K562 (cell line): Measurements from ENCODE around the gene TMEM131L. TPM values are rescaled to one million over a fixed set of nuclear protein-coding genes. Genes with fewer than 3 reads are reported as not detected.

ENCODE experiments used
- ARID4B ChIP-seq: sonication (generic); formaldehyde crosslinking; IDR thresholded peaks from 2 replicates; pipeline ENCODE4 v1.8.0; 2022; ENCODE audit warnings: mild to moderate bottlenecking, missing genetic modification reagents
- KDM1A ChIP-seq, 2 experiments: fragments of 450-650 bp; IDR thresholded peaks; 2 replicates each; pipeline ENCODE4 v1.6.1; 2016; ENCODE audit warnings: mild to moderate bottlenecking in 2 of 2
- PPARD ChIP-seq: fragments of 250-450 bp; sonication (Bioruptor Pico); IDR thresholded peaks from 2 replicates; pipeline ENCODE4 v1.8.0; 2022; ENCODE audit warnings: inconsistent platforms, mild to moderate bottlenecking, moderate library complexity
- PRDM10 ChIP-seq: fragments of 450-650 bp; IDR thresholded peaks from 2 replicates; pipeline ENCODE4 v1.6.1; 2018; ENCODE audit not compliant: partially characterized antibody
- RAD51 ChIP-seq: fragments of 450-650 bp; IDR thresholded peaks from 2 replicates; pipeline ENCODE4 v1.7.1; 2016; ENCODE audit warnings: low read depth, mild to moderate bottlenecking, borderline replicate concordance
- SIX5 ChIP-seq, 2 experiments: IDR thresholded peaks; 2 replicates each; pipeline ENCODE4 v1.6.1; 2011; ENCODE audit warnings: low read length in 2 of 2, borderline replicate concordance in 1 of 2, low read depth in 1 of 2, mild to moderate bottlenecking in 1 of 2, moderate library complexity in 1 of 2; ENCODE audit not compliant: insufficient read depth in 1 of 2
- SMAD2 ChIP-seq: fragments of 150-350 bp; IDR thresholded peaks from 2 replicates; pipeline ENCODE4 v1.6.1; 2014; ENCODE audit warnings: low read depth, mild to moderate bottlenecking, low read length
- SMARCE1 ChIP-seq: fragments of 450-650 bp; IDR thresholded peaks from 2 replicates; pipeline ENCODE4 v1.7.1; 2016; ENCODE audit warnings: mild to moderate bottlenecking
- ZBTB12 ChIP-seq: fragments of 250-450 bp; sonication (Bioruptor Pico); IDR thresholded peaks from 2 replicates; pipeline ENCODE4 v1.4.0; 2020
- ZEB2 ChIP-seq: fragments of 450-650 bp; IDR thresholded peaks from 2 replicates; pipeline ENCODE4 v1.6.1; 2016
- ZNF408 ChIP-seq: fragments of 250-450 bp; sonication (Bioruptor Pico); IDR thresholded peaks from 2 replicates; pipeline ENCODE4 v1.4.0; 2020; ENCODE audit warnings: low read depth, mild to moderate bottlenecking, moderate library complexity
- ZNF589 ChIP-seq: fragments of 200-800 bp; sonication (Bioruptor generic); IDR thresholded peaks from 2 replicates; pipeline ENCODE4 v1.6.1; 2016; ENCODE audit warnings: low read depth, missing genetic modification characterization, missing compliant biosample characterization
- polyA plus RNA-seq, 8 experiments: library from polyadenylated mRNA; depleted of rRNA in 4 of 8; stranded (reverse) in 5 of 8; unstranded in 3 of 8; fragments of >200 nt; fragmentation: Nextera tagmentation in 2 of 8; fragmentation: Illumina TruSeq in 1 of 8; extraction: Ambion mirVana in 2 of 8; extraction: Trizol in 1 of 8; gene quantifications; 2 replicates each; pipeline versions ENCODE4 v1.2.1 to v1.2.3, GENCODE V29; 2011 to 2014; ENCODE audit warnings: inconsistent platforms in 1 of 8, missing spikeins in 1 of 8
- total RNA-seq, 7 experiments: library from RNA; depleted of rRNA in 6 of 7; stranded (reverse); fragments of >200 nt in 6 of 7; fragmentation: Illumina TruSeq in 2 of 7; extraction: Trizol in 2 of 7; gene quantifications; 2 replicates each; pipeline versions ENCODE4 v1.2.1 to v1.2.3, GENCODE V29; 2011 to 2021; ENCODE audit warnings: low replicate concordance in 1 of 7
- TF ChIP-seq, protein P1 (sequence below): sonication (generic); formaldehyde crosslinking; IDR thresholded peaks from 2 replicates; pipeline ENCODE4 v1.8.1; 2022; ENCODE audit warnings: missing genetic modification reagents
- TF ChIP-seq, protein P2 (sequence below): sonication (generic); formaldehyde crosslinking; IDR thresholded peaks from 2 replicates; pipeline ENCODE4 v1.8.0; 2023; ENCODE audit warnings: mild to moderate bottlenecking, missing genetic modification reagents

The TMEM131L gene
- total and polyA plus RNA-seq, 9 of the 15 experiments (the other 6 are each of a cell fraction or from before 2014, with no cell fraction given), result 1.2 to 20.8 (median 12.9) TPM

DNA sequence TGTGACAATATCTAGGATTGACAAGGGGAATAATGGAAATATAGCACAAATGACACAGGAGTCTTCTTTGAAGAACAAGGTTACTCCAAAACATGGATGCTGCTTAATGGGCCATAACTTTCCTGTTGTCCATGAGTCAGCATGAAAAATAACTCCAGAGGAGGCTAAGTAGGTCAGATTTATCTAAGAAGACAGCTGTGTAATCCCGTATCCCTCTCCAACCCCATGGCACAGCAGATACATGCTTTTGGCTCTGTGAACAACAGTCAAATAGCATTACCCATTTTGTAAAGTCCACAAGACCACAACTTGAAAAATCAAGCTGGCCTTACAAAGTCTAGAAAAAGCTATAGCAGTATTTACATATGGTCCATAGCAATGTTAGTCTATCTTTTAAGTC, 2.1 kb upstream of the TMEM131L start (continued):
- TF ChIP-seq ZBTB12 (CRISPR knock-in tag), result no peak
- no peak for TF ChIP-seq SIX5 (IDR thresholded peaks at IDR 0.05; ENCODE audit: borderline replicate concordance in 1 of 2, insufficient read depth in 1 of 2, low read depth in 1 of 2, low read length in 2 of 2)
- TF ChIP-seq RAD51, result no peak
- peak; percentile 88 for TF ChIP-seq SMARCE1
- TF ChIP-seq, protein P1, sequence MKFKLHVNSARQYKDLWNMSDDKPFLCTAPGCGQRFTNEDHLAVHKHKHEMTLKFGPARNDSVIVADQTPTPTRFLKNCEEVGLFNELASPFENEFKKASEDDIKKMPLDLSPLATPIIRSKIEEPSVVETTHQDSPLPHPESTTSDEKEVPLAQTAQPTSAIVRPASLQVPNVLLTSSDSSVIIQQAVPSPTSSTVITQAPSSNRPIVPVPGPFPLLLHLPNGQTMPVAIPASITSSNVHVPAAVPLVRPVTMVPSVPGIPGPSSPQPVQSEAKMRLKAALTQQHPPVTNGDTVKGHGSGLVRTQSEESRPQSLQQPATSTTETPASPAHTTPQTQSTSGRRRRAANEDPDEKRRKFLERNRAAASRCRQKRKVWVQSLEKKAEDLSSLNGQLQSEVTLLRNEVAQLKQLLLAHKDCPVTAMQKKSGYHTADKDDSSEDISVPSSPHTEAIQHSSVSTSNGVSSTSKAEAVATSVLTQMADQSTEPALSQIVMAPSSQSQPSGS (CRISPR knock-in tag), result no peak
- no peak for TF ChIP-seq ARID4B (CRISPR knock-in tag)
- TF ChIP-seq PRDM10, result no peak
- TF ChIP-seq KDM1A (IDR thresholded peaks at IDR 0.05), result peak; percentile 97 to 98
- TF ChIP-seq ZNF408, result no peak
- no peak for TF ChIP-seq ZNF589 (CRISPR knock-in tag)
- TF ChIP-seq PPARD, result no peak
- TF ChIP-seq, protein P2, sequence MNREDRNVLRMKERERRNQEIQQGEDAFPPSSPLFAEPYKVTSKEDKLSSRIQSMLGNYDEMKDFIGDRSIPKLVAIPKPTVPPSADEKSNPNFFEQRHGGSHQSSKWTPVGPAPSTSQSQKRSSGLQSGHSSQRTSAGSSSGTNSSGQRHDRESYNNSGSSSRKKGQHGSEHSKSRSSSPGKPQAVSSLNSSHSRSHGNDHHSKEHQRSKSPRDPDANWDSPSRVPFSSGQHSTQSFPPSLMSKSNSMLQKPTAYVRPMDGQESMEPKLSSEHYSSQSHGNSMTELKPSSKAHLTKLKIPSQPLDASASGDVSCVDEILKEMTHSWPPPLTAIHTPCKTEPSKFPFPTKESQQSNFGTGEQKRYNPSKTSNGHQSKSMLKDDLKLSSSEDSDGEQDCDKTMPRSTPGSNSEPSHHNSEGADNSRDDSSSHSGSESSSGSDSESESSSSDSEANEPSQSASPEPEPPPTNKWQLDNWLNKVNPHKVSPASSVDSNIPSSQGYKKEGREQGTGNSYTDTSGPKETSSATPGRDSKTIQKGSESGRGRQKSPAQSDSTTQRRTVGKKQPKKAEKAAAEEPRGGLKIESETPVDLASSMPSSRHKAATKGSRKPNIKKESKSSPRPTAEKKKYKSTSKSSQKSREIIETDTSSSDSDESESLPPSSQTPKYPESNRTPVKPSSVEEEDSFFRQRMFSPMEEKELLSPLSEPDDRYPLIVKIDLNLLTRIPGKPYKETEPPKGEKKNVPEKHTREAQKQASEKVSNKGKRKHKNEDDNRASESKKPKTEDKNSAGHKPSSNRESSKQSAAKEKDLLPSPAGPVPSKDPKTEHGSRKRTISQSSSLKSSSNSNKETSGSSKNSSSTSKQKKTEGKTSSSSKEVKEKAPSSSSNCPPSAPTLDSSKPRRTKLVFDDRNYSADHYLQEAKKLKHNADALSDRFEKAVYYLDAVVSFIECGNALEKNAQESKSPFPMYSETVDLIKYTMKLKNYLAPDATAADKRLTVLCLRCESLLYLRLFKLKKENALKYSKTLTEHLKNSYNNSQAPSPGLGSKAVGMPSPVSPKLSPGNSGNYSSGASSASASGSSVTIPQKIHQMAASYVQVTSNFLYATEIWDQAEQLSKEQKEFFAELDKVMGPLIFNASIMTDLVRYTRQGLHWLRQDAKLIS, result no peak
- TF ChIP-seq ZEB2, result no peak
- TF ChIP-seq SMAD2, result no peak
